Activated gamma-delta T cell treated with anti-CD3 and anti-CD28 coated beads, Interleukin-2, amount 50 U/mL, for 16 hours (primary cell): ENCODE measurements around the gene CBARP.
"Not testable (repeated sequence)": the region's sequence is repeated elsewhere in the genome, so short reads cannot be mapped to it uniquely, and the experiment has no call there.

ENCODE experiments used
- DNase-seq: peaks from one replicate; pipeline ENCODE4 v3.0.0-alpha.2; 2020; ENCODE audit warnings: low read depth

Gene CBARP

DNA sequence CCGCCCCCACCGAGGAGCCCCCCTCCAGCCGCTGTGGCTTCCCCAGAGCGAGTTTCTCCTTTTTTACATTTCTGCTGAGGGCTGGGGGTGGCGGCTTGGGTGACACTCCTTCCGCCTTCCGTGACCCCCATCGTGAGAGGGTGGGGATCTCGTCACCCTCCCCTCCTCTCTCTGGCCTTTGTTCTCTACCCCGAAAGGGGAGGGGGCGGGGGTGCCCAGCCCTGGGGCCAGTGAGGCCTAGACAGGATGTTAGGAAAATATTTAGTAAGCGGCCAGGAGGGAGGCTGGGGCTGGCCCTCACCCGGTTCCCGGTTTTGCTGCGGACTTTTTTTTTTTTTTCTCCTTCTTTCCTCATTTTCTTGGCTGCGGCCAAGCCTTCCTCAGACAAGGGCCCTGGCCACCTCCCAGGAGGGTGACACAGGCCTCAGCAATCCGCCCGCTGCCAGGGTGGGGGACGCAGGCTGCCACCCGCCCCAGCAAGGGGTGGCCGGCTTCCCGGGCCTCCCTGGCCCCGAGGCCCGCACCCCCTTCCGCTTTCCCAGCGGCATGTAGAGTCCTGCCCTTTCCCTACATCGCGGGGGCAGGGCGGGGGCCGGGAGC, 14.5 kb upstream of the CBARP start:
- DNase-seq: peak; percentile 65

DNA sequence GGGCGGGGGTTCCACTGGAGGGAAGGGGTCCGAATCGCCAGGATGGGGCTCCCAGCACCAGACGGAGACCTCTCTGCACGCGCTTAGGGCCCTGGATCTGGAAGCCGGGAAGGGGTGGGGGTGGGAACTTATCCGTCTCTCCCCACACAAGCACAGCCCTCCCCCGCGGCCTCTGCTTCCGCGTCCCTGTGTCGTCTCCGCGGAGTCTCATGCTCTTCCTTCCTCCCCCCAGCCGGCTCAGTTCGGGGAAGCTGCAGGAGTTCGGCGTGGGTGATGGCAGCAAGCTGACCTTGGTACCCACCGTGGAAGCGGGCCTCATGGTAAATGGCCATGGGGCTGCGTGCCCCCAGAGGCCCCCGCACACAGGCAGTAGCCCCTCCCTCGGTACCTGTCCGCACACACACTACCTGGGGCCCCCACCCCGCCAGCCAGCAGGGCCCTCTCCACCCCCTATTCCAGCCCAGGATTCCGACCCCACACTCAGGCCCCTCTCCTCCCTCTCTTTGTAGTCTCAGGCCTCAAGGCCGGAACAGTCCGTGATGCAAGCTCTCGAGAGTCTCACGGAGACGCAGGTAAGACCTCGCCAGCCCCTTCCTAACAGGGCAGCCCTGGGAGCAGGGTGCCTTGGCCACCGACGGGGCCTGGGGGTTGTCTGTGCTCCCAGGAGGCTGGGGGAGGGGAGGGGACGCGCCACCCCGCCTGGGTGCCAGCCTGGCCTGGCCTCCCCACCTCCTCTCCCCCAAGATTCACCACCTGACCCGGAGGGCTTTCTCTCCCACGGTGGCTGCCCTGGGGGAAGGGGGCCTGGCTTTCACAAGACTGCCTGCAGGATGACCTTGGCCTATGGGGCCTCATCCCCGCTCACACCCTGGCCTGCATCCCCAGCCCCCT, 13.8 kb upstream of the CBARP start:
- DNase-seq: no peak

DNA sequence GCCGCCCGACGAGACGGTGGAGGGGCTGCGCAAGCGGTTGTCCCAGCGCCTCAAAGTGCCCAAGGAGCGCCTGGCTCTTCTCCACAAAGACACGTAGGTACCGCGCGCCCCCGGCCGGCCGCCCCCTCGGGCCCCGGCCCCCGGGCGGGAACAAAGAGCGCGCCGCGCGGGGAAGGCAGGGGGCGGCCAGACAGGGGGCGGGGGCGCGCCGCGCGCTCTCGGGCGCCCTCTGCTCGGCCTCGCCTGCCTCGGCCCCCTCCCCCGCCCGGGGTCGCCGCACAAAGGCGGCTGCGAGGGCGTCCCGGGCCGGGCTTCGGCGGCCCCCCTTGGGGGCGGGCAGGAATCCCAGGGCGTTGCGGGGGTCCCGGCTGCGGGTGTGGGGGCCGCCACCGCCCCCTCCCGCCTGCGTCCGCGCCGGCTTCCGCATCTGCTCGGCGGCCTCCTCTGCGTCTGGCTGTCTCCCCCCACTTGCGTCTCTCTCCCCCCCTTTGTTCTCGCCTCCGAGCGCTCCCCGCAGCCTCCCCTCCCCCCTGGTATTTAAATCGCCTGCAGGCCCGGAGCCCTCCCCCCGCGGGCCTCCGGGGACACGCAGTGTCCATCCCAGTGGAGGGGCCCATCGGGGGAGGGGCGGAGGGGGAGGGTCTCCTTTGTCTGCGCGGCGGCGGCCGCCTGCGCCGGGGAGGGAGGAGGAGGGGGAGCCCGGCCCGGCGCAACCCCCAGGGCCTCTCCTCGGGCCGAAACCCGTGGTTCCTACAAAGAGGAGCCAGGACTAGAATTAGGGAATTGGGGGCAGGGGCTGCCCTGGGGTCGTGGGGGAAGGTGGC, 12.8 kb upstream of the CBARP start:
- peak; percentile 43 for DNase-seq

DNA sequence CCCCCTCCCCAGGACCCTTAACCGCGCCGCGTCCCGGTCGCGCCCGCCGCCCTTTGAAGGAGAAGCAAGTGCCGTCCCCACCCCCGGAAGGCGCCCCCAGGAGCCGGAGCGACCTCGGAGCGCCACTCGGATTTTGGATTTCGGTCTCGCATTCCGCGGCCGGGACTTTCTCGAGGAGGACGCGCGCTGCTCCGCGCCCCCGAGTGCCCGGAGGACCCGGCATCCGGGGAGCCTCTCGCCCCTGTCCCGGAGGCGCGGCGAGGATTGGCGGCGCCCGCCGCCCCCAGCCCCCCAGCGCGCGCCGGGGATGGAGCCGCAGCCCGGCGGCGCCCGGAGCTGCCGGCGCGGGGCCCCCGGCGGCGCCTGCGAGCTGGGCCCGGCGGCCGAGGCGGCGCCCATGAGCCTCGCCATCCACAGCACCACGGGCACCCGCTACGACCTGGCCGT, 12.2 kb upstream of the CBARP start:
- DNase-seq: no peak

DNA sequence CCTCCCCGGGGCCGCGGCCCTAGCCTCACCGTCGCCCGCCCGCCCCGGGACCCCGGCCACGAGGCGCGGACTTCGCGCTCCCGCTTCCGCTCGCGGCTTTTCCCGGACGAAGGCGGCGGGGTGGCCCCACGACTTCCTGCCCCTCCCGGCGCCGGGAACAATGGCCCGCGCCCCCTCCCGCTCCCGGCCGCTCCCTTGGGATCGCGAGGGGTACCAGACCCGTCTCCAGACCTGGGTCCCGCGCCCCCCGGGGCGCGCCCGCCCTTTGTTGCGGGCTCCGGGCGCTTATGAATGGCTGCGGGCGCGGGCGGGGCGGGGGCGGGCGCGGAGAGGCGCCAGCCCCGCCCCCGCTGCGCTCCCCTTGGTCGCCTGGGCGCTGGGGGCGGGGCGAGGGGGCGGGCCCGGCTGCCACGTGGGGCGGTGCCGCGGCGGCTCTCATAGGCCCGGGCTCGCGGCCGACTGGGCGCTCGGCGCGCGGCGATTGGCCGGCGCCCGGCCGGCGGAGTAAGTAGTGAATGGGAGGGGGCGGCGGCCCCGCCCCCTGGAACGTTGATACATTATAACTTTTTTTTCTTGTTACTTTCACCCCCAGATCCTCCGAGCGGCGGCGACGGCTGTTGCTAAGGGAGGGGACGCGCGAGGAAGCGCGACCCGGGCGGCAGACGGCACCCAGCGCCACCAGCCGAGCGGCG, 11.6 kb upstream of the CBARP start:
- DNase-seq: peak; percentile 88

DNA sequence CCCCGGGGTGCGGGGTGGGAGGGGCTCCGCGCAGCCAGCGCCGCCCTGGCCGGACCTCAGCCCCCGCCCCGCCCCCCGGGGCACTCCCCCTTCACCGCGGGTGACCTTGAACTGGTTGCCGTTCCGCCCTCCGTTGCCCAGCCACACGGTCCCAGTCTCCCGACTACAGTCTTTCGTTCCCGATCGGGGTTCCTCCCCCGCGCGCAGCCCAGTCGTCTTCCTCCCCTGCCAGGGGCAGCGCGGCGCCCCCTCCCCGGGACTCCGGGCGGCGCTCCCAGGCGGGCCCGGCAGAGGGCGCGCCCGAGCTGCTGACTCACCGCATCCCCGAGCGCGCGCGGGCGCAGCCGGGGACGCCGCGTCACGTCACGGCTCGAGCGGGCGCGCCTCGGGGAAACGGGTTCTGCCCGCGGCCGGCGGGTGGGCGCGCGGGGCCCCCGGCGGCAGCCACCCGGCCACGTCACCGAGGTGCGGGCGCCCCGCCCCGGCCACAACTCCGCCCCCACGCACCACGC, 11.0 kb upstream of the CBARP start:
- peak; percentile 74 for DNase-seq

DNA sequence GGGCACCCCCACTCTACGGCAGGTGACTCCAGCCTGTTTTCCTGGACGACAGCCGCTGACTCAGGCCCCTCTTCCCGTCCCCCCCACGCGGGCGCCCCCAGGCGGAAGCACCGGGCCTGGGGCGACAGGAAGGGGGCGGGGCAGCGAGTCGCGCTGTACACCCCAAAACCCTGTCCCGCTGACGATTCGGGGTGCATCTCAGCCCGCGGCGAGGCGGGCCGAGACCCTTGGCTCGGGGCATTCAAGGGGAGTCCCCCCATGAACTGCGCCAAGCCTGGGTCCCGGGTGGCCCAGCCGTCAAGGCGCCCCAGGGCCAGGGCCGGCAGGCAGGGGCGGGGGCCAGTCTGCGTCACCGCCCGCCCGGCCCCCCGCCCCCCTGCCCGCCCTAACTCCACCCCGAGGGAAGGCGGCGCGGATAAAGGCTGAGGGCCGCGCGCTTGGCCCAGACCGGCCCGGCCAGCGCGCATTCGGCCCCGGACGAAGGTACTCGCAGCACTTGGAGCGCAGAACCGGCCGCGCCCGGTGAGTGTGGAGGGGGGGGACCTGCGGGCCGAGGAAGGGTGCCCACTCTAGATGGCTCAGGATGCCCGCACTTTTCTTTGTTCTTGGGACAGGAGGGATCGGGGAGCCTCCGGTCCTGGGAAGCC, 10.5 kb upstream of the CBARP start, which contains the start of gene MIDN:
MIDN (plus strand) TSS at position 445 of the 647 bp plus-strand sequence. CDS start 1,714 bp downstream, outside the sequence.
- DNase-seq: peak; percentile 53

DNA sequence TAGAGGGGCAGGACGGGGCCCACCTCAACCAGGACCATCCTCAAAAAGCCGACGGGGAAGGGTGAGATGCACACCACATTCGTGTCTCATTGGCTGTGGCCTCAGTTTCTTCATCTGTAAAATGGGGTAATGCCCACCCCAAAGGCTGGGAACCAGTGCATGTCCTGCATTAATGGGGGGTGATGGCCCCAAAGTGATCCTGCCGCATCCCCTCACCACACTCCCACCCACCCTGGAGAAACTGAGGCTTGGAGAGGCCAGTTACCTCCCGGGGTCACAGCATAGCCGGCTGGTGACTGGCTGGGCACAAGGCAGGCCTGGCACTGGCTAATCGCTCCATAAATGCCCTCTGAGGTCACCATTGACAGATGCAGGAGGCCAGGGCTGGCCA, 9.9 kb upstream of the CBARP start:
- no peak for DNase-seq

DNA sequence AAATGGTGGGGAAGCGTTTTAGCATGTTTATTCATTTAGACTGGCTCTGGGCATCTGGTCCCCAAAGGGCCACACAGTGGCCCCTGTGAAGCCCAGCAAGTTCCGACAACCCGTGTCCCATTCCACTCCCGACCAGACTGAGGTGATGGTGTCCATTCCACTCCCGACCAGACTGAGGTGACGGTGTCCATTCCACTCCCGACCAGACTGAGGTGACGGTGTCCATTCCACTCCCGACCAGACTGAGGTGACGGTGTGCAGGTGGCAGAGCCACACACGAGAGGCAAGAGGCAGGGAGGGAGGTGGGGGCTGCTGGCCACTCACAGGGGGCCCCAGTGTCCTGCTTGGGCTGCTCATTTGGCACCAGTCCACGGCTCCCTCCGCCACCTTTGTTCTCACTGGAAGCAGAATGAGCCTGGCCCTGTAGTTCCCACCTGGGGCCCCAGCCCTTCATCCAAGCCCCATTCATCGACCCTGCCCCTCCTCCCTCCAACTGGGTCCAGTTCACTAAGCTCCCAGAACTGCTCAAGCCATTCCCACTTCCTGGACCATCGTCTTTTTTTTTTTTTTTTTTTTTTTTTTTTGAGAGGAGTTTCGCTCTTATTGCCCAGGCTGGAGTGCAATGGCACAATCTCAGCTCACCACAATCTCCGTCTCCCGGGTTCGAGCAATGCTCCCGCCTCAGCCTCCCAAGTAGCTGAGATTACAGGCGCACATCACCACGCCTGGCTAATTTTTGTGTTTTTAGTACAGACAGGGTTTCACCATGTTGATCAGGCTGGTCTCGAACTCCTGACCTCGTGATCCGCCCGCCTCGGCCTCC, 8.7 kb upstream of the CBARP start:
- not testable (repeated sequence) for DNase-seq

DNA sequence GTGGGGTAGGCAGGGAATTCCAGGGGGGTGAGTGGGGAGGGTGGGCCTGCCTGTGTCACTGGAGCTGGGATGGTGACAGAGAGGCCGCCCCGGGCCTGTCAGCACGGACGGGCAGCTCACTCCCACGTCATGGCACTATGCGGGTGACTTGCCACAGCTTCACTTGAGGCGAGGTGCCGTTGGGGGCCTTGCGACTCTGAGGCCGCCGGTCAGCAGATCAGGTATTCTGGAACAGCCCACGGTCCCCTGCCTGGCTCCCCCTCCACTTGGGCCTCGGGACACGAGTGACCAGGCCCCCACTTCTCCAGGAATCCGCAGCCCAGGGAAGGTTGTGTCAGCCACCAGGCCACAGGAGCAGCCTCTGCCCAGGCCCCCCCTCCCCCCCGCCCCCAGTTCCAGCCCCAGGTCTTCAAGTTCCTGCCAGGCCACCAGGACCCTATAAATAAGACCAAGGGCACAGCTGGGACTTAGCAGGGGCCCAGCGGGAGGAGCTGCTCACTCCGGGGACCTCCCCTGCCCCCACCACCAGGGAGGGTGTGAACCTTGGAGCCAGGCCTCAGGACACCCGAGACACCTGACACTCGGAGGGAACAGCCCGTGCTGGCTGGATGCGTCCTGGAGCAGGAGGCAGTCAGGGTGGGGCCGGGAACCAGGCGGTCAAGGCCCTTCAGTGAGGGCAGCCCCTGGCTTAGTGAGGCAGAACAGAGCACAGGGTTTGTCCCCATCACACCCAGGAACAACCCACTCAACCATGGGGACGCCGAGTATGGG, 7.9 kb upstream of the CBARP start:
- no peak for DNase-seq

DNA sequence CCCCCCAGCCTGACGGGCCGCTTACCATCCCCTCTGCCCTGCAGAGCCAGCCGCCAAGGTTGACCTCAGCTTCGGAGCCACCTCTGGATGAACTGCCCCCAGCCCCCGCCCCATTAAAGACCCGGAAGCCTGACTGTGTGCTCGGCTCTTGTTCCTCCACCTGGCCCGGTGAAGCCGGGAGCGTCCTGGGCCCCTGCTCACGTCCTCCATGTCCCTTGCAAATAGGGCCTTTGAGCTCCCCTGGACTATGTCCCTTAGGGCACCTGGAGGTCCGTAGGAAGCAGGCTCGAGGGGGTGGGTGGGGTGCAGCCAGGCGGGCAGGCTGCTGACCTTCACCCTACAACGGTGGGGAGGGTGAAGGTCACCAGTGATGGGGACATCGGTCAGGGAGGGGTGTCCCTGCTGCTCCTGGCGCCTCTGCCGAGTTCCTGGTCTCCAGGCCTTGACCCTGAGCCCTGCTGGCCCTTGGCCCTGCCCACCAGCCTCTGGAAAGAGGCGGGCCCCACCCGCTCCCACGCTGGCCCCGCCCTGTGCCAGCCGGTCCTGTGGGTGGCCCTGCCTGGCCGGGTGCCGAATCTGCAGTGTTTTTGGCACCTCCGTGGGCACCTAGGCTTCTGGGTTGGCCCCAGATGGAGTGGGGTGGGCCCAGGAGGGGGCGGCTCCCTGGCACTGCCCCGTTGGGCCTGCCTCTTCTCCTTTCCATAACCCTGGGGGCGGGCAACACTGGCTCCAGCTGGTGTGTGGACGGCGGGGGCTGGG, 7.1 kb upstream of the CBARP start:
- no peak for DNase-seq

DNA sequence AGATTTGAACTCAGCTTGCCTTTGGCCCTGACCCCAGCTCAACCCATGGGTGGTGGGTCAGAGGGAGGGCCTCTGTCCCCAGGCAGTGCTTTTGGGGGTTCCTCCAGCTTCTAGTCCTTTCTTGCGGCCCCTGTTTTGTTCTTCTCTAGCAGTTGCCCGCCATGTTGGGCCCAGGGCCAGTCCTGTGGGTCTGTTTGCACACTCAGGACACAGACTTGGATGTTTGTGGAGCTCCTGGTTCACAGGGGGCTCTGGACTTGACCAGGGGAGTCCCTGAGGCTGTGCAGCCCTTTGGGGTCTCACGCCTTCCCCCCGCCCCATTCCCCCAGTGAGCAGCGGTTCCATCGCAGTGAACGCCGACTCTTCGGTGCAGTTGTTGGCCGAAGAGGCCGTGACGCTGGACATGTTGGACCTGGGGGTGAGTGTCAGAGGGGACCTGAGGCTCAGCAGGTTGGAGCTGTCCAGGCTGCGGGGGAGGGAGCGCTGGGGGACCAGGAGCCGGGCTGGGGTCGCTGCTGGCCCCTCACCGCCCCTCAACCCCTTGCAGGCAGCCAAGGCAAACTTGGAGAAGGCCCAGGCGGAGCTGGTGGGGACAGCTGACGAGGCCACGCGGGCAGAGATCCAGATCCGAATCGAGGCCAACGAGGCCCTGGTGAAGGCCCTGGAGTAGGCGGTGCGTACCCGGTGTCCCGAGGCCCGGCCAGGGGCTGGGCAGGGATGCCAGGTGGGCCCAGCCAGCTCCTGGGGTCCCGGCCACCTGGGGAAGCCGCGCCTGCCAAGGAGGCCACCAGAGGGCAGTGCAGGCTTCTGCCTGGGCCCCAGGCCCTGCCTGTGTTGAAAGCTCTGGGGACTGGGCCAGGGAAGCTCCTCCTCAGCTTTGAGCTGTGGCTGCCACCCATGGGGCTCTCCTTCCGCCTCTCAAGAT, 6.2 kb upstream of the CBARP start:
- peak; percentile 86 for DNase-seq

DNA sequence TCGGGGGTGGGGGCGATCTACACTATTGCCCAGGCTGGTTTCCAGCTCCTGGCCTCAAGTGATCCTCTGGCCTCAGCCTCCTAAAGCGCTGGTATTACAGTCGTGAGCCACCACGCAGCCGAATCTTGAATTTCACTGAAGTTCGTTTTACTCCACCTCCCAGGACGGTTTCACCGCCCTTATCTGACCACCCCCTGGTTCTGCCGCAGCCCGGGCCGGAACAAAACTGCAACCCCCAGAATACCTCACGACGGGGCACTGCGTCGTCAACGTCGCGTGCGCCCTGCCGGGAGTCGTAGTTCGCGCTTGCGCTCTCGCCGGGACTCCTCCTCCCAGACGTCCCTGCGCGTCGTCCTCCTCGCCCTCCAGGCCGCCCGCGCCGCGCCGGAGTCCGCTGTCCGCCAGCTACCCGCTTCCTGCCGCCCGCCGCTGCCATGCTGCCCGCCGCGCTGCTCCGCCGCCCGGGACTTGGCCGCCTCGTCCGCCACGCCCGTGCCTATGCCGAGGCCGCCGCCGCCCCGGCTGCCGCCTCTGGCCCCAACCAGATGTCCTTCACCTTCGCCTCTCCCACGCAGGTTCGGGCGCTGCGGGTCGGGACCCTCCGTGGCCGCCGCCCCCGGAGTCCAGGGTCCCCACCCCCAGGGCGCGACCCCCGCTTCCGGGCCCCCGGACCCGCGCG, 3.8 kb upstream of the CBARP start, which contains the start of gene ATP5F1D:
ATP5F1D (plus strand) TSS at position 335 of the 679 bp plus-strand sequence; CDS start at position 435, 100 bp downstream.
- DNase-seq: peak; percentile 95

DNA sequence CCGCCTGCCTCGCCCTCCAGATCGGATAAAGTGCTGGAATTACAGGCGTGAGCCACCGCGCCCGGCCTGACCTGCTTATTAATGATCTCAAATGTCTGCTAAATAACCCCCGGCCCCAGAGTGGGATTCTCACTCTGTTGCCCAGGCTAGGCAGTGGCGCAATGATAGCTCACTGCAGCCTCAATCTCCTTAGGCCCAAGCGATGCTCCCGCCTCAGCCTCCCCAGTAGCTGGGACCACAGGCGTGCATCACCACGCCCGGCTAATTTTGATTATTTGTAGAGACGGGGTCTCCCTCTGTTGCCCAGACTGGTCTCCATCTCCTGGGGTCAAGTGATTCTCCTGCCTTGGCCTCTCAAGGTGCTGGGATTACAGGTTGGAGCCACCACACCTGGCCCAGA, 3.1 kb upstream of the CBARP start:
- no peak for DNase-seq

DNA sequence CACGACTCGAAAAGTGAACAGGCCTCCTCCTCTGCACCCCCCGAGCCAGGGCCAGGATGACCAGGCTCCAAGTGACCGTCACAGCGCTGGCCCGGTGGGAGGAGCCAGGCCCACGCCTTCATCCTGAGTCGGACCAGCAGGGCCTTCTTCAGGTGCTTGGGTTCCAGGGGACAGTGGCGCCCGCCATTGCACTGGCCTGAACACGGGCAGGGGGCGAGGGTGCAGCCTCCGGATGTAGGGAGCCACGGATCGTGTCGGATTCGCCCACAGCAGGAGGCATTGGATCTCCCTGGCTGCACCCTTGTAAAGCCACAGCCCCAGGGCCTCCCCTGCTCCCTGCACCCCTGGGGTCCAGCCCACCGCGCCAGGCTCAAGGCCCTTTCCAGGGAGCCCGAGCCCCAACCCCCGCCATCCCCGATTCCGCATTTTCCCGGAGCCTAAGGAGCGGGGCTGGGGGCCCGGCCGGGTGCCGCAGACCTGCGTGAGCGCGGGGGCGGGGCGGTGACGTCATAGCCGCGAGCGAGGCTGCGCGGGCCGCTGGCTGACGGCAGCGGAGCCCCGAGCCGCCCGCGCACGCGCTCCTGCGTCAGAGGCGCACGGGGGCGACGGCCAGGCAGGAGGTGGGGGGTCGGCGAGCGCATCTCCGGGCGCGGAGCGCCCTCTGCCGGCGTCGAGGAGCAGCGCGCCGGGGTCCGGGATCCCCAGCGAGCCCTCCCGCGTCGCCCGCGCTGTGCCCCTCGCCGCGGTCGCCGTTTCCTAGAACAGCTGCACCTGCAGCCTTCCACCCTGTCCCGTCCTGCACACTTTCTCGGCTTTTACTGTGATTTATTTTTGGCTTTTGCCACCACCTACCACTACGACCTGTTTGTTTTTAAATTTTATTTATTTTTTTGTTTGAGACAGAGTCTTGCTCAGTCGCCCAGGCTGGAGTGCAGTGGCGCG, 2.3 kb upstream of the CBARP start:
- peak; percentile 96 for DNase-seq

DNA sequence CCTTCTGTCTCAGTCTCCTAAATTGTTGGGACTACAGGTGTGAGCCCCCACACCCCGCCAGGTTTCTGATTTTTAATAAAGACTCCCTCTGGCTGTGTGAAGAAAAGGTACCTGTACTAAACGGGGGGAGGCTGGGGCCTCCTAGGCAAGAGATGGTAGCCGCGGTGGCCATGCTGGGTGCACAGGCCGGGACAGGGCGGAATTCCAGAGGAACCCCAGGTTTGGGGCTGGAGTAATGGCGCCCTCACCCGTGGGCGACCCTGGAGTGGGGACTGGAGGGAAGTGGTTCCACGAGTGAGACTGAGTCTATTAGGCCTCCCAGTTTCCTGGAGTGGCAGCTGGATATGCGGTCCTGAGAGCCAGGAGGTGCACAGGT, 1.6 kb upstream of the CBARP start:
- DNase-seq: no peak
